HG03066 (cell line): ENCODE results near the gene LRMDA.
"Not testable (repeated sequence)": the region's sequence is repeated elsewhere in the genome, so short reads cannot be mapped to it uniquely, and the experiment has no call there.

Source experiments
- ATAC-seq: cut with Tn5 transposase; IDR thresholded peaks from one replicate; pipeline ENCODE4 v1.9.1; 2021; ENCODE audit warnings: low read depth; ENCODE audit not compliant: unreplicated experiment

LRMDA gene

GRCh38 chr10:75724047-75724446, 292.6 kb downstream of the LRMDA start:
- ATAC-seq: no peak

- no peak for ATAC-seq
Measured at GRCh38 chr10:75726522-75727483, 295.4 kb downstream of the LRMDA start.

GRCh38 chr10:75730847-75731246, 299.4 kb downstream of the LRMDA start:
- no peak for ATAC-seq

- ATAC-seq: no peak
Measured at GRCh38 chr10:75733135-75733890, 301.9 kb downstream of the LRMDA start.

- ATAC-seq: no peak
Measured at GRCh38 chr10:75736151-75736640, 304.8 kb downstream of the LRMDA start.

GRCh38 chr10:75736889-75737579, 305.6 kb downstream of the LRMDA start:
- ATAC-seq: no peak

GRCh38 chr10:75737580-75737949, 306.1 kb downstream of the LRMDA start:
- ATAC-seq: no peak

- no peak for ATAC-seq
Measured at GRCh38 chr10:75738924-75739323, 307.5 kb downstream of the LRMDA start.

- ATAC-seq: no peak
Measured at GRCh38 chr10:75739414-75740143, 308.2 kb downstream of the LRMDA start.

GRCh38 chr10:75740541-75740940, 309.1 kb downstream of the LRMDA start:
- ATAC-seq: no peak

GRCh38 chr10:75742355-75742754, 310.9 kb downstream of the LRMDA start:
- ATAC-seq: no peak

- no peak for ATAC-seq
Measured at GRCh38 chr10:75743291-75743778, 311.9 kb downstream of the LRMDA start.

- no peak for ATAC-seq
Measured at GRCh38 chr10:75744261-75744660, 312.8 kb downstream of the LRMDA start.

- ATAC-seq: no peak
Measured at GRCh38 chr10:75746356-75746755, 314.9 kb downstream of the LRMDA start.

- ATAC-seq: not testable (repeated sequence)
Measured at GRCh38 chr10:75750093-75750875, 318.9 kb downstream of the LRMDA start.

- no peak for ATAC-seq
Measured at GRCh38 chr10:75751232-75751631, 319.8 kb downstream of the LRMDA start.

- ATAC-seq: no peak
Measured at GRCh38 chr10:75753621-75754020, 322.2 kb downstream of the LRMDA start.

- ATAC-seq: no peak
Measured at GRCh38 chr10:75754096-75754831, 322.8 kb downstream of the LRMDA start.

GRCh38 chr10:75755528-75755927, 324.1 kb downstream of the LRMDA start:
- no peak for ATAC-seq
